Fibroblast of mammary gland (primary cell): ENCODE measurements around the gene FBH1.

Source experiments
- DNase-seq: peaks from one replicate; pipeline ENCODE4 v3.0.0-alpha.2; 2010; ENCODE audit warnings: low read depth
- H3K4me3 ChIP-seq: 2 replicates; pipeline ENCODE4 v1.5.1; 2011; ENCODE audit warnings: low read depth, mild to moderate bottlenecking, low read length, moderate library complexity; ENCODE audit not compliant: control insufficient read depth
- TF ChIP-seq, protein P1 (sequence below): conservative IDR thresholded peaks from 2 replicates; pipeline ENCODE4 v1.5.1; 2011; ENCODE audit warnings: low read depth, low read length, inconsistent platforms; ENCODE audit not compliant: control insufficient read depth, insufficient read depth

Gene FBH1

GRCh38 chr10:5917305-5917704 lies 27.3 kb downstream of the FBH1 start:
- no peak overlapping the region for H3K4me3 ChIP-seq
- DNase-seq = no peak
- TF ChIP-seq, protein P1, sequence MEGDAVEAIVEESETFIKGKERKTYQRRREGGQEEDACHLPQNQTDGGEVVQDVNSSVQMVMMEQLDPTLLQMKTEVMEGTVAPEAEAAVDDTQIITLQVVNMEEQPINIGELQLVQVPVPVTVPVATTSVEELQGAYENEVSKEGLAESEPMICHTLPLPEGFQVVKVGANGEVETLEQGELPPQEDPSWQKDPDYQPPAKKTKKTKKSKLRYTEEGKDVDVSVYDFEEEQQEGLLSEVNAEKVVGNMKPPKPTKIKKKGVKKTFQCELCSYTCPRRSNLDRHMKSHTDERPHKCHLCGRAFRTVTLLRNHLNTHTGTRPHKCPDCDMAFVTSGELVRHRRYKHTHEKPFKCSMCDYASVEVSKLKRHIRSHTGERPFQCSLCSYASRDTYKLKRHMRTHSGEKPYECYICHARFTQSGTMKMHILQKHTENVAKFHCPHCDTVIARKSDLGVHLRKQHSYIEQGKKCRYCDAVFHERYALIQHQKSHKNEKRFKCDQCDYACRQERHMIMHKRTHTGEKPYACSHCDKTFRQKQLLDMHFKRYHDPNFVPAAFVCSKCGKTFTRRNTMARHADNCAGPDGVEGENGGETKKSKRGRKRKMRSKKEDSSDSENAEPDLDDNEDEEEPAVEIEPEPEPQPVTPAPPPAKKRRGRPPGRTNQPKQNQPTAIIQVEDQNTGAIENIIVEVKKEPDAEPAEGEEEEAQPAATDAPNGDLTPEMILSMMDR = no peak

DNA sequence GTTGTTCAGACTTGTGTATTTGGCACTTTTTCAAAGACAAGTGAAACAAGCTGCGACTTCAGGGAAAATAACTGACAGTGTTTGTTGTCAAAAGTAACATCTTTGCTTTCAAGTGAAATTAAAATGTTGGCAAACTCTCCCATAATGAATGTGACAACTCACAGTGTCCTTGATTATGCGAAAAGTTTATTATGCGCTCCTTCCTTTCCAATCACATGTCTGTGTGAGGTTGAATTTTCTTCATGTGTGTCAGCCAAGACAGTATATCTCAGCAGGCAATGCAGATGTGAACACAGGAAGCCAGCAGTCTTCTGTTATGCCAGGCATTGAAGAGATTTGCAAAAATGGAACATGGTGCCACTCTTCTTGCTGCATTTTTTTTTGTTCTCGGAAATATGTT lies 28.7 kb downstream of the FBH1 start:
- DNase-seq = no peak
- TF ChIP-seq, protein P1 = no peak
- no peak overlapping the region for H3K4me3 ChIP-seq

DNA sequence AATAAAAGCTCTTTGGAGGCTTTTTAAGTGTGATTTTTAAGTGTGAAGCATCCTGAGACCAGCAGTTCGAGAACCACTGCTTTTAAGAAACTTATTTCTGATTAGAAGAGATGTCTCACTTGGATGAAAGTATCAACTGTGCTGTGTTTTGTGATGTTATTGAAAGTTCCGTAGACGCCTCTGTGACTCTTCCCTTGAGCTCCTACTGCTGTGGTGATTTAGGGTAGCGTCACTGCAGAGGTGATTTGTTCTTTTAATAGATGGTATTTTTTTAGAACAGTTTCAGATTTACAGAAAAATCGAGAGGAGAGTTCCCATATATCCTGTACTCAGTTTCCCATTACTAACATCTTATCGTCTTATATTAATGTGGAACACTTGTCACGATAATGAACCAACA lies 29.5 kb downstream of the FBH1 start:
- no peak overlapping the region for H3K4me3 ChIP-seq
- TF ChIP-seq, protein P1 = no peak
- no peak for DNase-seq

DNA sequence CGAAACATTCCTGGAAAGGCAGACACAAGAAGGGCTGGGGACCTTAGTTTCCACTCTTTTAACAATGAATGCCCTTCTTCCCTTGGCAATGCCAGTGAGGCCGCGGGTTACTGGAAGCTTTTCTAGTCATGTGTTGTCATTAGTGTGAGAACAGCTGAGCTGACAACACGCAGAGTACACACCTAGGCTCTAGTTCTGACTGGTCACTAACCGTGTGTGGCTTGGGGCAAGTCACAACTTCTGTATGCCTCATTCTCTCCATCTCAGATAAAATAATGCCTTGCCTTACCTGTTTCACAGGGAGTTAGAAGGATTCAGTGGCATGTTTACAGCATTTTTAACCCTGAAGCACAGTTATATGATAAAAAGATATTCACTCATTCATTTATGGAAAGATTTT lies 31.7 kb downstream of the FBH1 start:
- H3K4me3 ChIP-seq = no peak overlapping the region
- no peak for DNase-seq
- TF ChIP-seq, protein P1 = no peak

- H3K4me3 ChIP-seq = no peak overlapping the region
- DNase-seq = no peak
- TF ChIP-seq, protein P1 = no peak
Measured at GRCh38 chr10:5924889-5925288, 34.8 kb downstream of the FBH1 start.

GRCh38 chr10:5927306-5927705 lies 37.3 kb downstream of the FBH1 start:
- TF ChIP-seq, protein P1 = no peak
- no peak overlapping the region for H3K4me3 ChIP-seq
- DNase-seq = peak; percentile 77

GRCh38 chr10:5929442-5929841 lies 39.4 kb downstream of the FBH1 start:
- no peak overlapping the region for H3K4me3 ChIP-seq
- TF ChIP-seq, protein P1 = no peak

More at GRCh38 chr10:5929442-5929841, 39.4 kb downstream of the FBH1 start:
- no peak for DNase-seq
